Measurements from ENCODE around the gene FCER2. TPM values are rescaled to one million over a fixed set of nuclear protein-coding genes. Genes with fewer than 3 reads are reported as not detected.

FCER2 gene
- not detected for total RNA-seq (ENCODE audit: unreplicated experiment)
- long read RNA-seq = 0 reads

DNA sequence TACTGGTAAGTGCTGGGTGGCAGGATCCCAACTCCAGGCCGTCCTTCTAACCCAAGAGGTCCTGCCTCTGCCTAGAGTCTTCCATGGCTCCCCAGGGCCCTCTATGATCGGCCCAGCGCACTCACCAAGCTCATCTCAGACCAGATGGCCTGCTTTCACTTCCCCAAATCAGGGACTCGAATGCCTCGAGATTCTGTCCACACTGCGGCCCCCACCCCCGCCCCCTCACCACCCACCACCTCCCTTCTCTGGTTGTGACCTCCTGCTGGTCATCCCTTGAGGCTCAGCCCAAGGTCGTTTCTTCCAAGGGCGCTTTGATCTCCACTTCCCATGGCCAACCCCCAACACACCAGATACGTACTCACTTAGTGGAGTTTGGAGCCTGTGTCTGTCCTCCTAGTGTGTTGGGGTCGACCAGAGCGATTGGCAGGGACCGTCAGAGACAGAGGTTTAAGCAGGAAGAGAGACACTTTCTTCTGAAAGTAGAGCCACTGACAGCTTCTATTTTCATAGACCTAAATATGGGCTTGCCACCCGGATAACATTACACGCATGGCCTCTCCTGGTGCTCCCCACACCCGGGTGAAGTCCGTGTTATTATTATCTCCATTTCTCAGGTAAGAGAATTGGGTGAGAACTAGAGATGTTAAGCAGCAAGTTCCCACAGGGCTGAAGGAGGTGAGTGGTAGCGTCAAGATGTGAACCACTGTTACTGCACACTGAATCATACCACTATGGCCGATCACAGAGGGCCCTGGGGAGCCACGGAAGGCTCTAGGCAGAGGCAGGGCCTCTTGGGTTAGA, at the start of gene FCER2:
FCER2 (minus strand) TSS at position 478 of the 804 bp plus-strand sequence. CDS start 2,371 bp downstream, outside the sequence.
- peaks cover 6% of the 10 kb centered on the region for H3K27me3 Mint-ChIP-seq (ENCODE audit: unreplicated experiment)
- H3K27ac Mint-ChIP-seq (ENCODE audit: unreplicated experiment) = no peak within 1 kb of the TSS
- no peaks in the 10 kb centered on the region for H3K36me3 Mint-ChIP-seq (ENCODE audit: unreplicated experiment)
- no peaks in the 10 kb centered on the region for H3K4me1 Mint-ChIP-seq (ENCODE audit: low read depth, unreplicated experiment)
- DNase-seq = no peak
- TF ChIP-seq CTCF (IDR thresholded peaks at IDR 0.05; ENCODE audit: partially characterized antibody, unreplicated experiment) = no peak
- H3K9me3 Mint-ChIP-seq (ENCODE audit: unreplicated experiment) = peaks cover 3% of the 10 kb centered on the region
- no peak within 1 kb of the TSS for H3K4me3 Mint-ChIP-seq (ENCODE audit: unreplicated experiment)

- H3K36me3 Mint-ChIP-seq (ENCODE audit: unreplicated experiment) = peaks cover 16% of the 10 kb centered on the region
- no peaks in the 10 kb centered on the region for H3K4me1 Mint-ChIP-seq (ENCODE audit: low read depth, unreplicated experiment)
Measured at GRCh38 chr19:7751157-7751783, 49.3 kb upstream of the FCER2 start.

GRCh38 chr19:7748756-7749155, 46.8 kb upstream of the FCER2 start:
- Mint-ChIP-seq H3K4me1 (ENCODE audit: low read depth, unreplicated experiment) (peaks cover 8% of the 10 kb centered on the region), H3K4me3 (ENCODE audit: unreplicated experiment) (no peak overlapping the region), H3K36me3 (ENCODE audit: unreplicated experiment) (peaks cover 9% of the 10 kb centered on the region), H3K27ac (ENCODE audit: unreplicated experiment) (no peak overlapping the region), H3K9me3 (ENCODE audit: unreplicated experiment) (peaks cover 8% of the 10 kb centered on the region), H3K27me3 (ENCODE audit: unreplicated experiment) (peaks cover 2% of the 10 kb centered on the region)
- no peak for DNase-seq
- no peak for TF ChIP-seq CTCF (IDR thresholded peaks at IDR 0.05; ENCODE audit: partially characterized antibody, unreplicated experiment)

More at GRCh38 chr19:7751157-7751783, 49.3 kb upstream of the FCER2 start:
- Mint-ChIP-seq H3K27me3 (ENCODE audit: unreplicated experiment) (peaks cover 2% of the 10 kb centered on the region), H3K27ac (ENCODE audit: unreplicated experiment) (no peak overlapping the region), H3K4me3 (ENCODE audit: unreplicated experiment) (no peak overlapping the region), H3K9me3 (ENCODE audit: unreplicated experiment) (peaks cover 16% of the 10 kb centered on the region)
- no peak for TF ChIP-seq CTCF (IDR thresholded peaks at IDR 0.05; ENCODE audit: partially characterized antibody, unreplicated experiment)
- no peak for DNase-seq

GRCh38 chr19:7748171-7748570, 46.2 kb upstream of the FCER2 start:
- Mint-ChIP-seq H3K4me3 (ENCODE audit: unreplicated experiment) (no peak overlapping the region), H3K4me1 (ENCODE audit: low read depth, unreplicated experiment) (peaks cover 11% of the 10 kb centered on the region), H3K27me3 (ENCODE audit: unreplicated experiment) (peaks cover 4% of the 10 kb centered on the region), H3K9me3 (ENCODE audit: unreplicated experiment) (peaks cover 11% of the 10 kb centered on the region), H3K27ac (ENCODE audit: unreplicated experiment) (peak overlapping the region; percentile 16), H3K36me3 (ENCODE audit: unreplicated experiment) (peaks cover 9% of the 10 kb centered on the region)
- TF ChIP-seq CTCF (IDR thresholded peaks at IDR 0.05; ENCODE audit: partially characterized antibody, unreplicated experiment) = no peak
- DNase-seq = no peak
